ENCODE results near the gene MEAF6.

GRCh38 chr1:37483785-37484184, 30.8 kb downstream of the MEAF6 start:
- TF ChIP-seq, protein P1, sequence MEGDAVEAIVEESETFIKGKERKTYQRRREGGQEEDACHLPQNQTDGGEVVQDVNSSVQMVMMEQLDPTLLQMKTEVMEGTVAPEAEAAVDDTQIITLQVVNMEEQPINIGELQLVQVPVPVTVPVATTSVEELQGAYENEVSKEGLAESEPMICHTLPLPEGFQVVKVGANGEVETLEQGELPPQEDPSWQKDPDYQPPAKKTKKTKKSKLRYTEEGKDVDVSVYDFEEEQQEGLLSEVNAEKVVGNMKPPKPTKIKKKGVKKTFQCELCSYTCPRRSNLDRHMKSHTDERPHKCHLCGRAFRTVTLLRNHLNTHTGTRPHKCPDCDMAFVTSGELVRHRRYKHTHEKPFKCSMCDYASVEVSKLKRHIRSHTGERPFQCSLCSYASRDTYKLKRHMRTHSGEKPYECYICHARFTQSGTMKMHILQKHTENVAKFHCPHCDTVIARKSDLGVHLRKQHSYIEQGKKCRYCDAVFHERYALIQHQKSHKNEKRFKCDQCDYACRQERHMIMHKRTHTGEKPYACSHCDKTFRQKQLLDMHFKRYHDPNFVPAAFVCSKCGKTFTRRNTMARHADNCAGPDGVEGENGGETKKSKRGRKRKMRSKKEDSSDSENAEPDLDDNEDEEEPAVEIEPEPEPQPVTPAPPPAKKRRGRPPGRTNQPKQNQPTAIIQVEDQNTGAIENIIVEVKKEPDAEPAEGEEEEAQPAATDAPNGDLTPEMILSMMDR (IDR thresholded peaks at IDR 0.05; ENCODE audit: extremely low read depth in 1 of 2, insufficient read depth in 1 of 2, low read depth in 1 of 2, low read length in 2 of 2): no peak
- no peak for TF ChIP-seq GATA2 (IDR thresholded peaks at IDR 0.05; ENCODE audit: insufficient read depth, insufficient read length, low read depth, low read length)
- TF ChIP-seq POLR2A (IDR thresholded peaks at IDR 0.05; ENCODE audit: low read depth, low read length): no peak
- TF ChIP-seq MYC (IDR thresholded peaks at IDR 0.05; ENCODE audit: low read depth, low read length): no peak
- no peak for TF ChIP-seq POLR2AphosphoS5 (IDR thresholded peaks at IDR 0.05; ENCODE audit: insufficient read depth, low read depth, low read length)
- TF ChIP-seq FOS (IDR thresholded peaks at IDR 0.05; ENCODE audit: borderline replicate concordance, insufficient read depth, low read length): no peak

Data from endothelial cell of umbilical vein (primary cell).